Renal pelvis (tissue), 4 donors: ENCODE data around the gene RASA3. TPM values are rescaled to one million over a fixed set of nuclear protein-coding genes. Genes with fewer than 3 reads are reported as not detected.
"Not testable (repeated sequence)": the region's sequence is repeated elsewhere in the genome, so short reads cannot be mapped to it uniquely, and the experiment has no call there.

Source experiments
- DNase-seq: peaks from one replicate; pipeline ENCODE4 v3.0.0-alpha.2; 2013
- polyA plus RNA-seq, 3 donors: library from polyadenylated mRNA; unstranded; fragments of 120-200 nt; gene quantifications; one replicate each; pipeline ENCODE4 v1.2.1, GENCODE V29; 2013; ENCODE audit not compliant: insufficient read length in 3 of 3

RASA3 gene
- polyA plus RNA-seq, 3 donors = 11.3 to 13.4 (median 12.1) TPM

- no peak for DNase-seq
Measured at GRCh38 chr13:114142640-114143490, 10.4 kb upstream of the RASA3 start.

- DNase-seq = no peak
Measured at GRCh38 chr13:114142137-114142550, 9.7 kb upstream of the RASA3 start.

- DNase-seq = no peak
Measured at GRCh38 chr13:114141261-114141996, 9.0 kb upstream of the RASA3 start.

- no peak for DNase-seq
Measured at GRCh38 chr13:114140906-114141250, 8.5 kb upstream of the RASA3 start.

GRCh38 chr13:114140131-114140905 lies 7.9 kb upstream of the RASA3 start:
- no peak for DNase-seq

- DNase-seq = no peak
Measured at GRCh38 chr13:114136576-114136975, 4.2 kb upstream of the RASA3 start.

GRCh38 chr13:114135731-114136171 lies 3.3 kb upstream of the RASA3 start:
- no peak for DNase-seq

GRCh38 chr13:114134944-114135610 lies 2.7 kb upstream of the RASA3 start:
- no peak for DNase-seq

GRCh38 chr13:114134111-114134943 lies 1.9 kb upstream of the RASA3 start:
- no peak for DNase-seq

GRCh38 chr13:114133552-114133951 lies 1.1 kb upstream of the RASA3 start:
- not testable (repeated sequence) for DNase-seq

- DNase-seq = not testable (repeated sequence)
Measured at GRCh38 chr13:114133126-114133525, 703 bp upstream of the RASA3 start.

- DNase-seq = no peak
Measured at GRCh38 chr13:114131583-114132418, 622 bp downstream of the RASA3 start.

- peak; percentile 65 for DNase-seq
Measured at GRCh38 chr13:114130837-114131582, 1.4 kb downstream of the RASA3 start.

GRCh38 chr13:114130131-114130836 lies 2.1 kb downstream of the RASA3 start:
- no peak for DNase-seq

- DNase-seq = no peak
Measured at GRCh38 chr13:114129649-114130062, 2.8 kb downstream of the RASA3 start.

GRCh38 chr13:114128624-114129522 lies 3.5 kb downstream of the RASA3 start:
- DNase-seq = peak; percentile 76

GRCh38 chr13:114128348-114128623 lies 4.1 kb downstream of the RASA3 start:
- no peak for DNase-seq
